ENCODE data around the gene SEMA3B. TPM values are rescaled to one million over a fixed set of nuclear protein-coding genes. Genes with fewer than 3 reads are reported as not detected.

SEMA3B gene
- 8.2 and 15.6 TPM in 2 replicates for total RNA-seq

DNA sequence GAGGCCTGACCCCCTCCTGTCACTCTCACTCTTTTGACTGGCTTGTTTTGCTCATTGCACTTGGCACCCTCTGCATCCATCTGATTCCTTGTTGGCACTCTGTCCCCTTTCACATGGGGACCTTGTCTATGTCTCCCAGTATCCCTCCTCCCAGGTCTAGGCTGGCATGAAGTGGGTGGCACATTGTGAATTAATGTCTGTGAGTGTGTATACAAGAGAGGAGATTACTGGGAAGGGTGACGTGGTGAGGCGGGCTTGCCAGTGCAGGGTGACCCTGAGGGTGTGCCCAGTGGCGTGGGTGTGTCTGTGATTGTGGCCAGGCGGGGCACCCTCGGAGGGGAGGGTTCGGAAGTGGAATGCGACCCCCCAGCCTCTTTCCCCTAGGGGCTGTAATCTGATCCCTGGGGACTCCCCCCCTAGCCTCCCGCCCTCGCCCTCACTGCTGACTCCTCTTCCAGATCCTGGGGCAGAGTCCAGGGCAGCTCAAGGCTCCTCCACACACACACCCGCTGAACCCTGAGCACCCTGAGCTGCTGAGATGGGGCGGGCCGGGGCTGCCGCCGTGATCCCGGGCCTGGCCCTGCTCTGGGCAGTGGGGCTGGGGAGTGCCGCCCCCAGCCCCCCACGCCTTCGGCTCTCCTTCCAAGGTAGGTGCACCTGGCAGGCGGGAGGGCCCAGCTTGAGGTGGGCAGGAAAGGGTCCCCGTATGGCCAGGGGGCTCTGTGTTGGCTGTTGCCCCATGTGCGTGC is at the start of gene SEMA3B:
SEMA3B (plus strand) TSS at position 445 of the 749 bp plus-strand sequence; CDS start at position 539, 94 bp downstream.

DNA sequence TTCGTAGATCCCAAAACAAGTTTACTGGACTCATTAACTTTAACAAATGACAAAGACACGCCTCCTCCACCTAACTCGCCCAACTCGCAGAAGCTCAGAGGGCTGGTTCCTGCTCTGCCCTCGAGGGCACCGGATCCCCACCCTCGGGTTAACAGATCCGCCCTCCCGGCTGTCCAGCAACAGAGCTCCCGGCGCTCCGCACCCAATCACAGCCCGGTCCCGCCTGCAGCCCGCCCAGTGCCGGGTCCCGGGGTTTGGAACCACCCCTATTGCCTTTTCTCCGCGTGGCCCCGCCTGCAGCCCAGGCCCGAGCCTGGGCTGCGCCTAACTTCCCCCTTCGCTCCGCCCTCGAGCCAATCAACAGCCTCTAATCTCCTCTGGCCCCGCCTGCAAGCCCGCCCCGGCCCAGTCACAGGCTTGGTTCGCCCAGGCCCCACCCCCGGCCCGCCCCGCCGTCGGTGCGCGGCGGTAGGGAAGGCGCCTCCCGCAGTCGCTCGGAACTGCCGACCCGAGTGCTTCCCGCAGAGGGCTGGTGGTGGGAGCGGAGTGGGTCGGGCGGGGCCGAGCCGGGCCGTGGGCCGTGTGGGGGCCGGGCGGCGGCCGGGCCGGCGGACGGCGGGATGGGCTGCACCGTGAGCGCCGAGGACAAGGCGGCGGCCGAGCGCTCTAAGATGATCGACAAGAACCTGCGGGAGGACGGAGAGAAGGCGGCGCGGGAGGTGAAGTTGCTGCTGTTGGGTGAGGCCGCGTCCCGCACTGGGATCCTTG is 33.0 kb upstream of the SEMA3B start, which contains the start of gene GNAI2:
GNAI2 (plus strand) TSS at position 489 of the 768 bp plus-strand sequence; CDS start at position 621, 132 bp downstream.

DNA sequence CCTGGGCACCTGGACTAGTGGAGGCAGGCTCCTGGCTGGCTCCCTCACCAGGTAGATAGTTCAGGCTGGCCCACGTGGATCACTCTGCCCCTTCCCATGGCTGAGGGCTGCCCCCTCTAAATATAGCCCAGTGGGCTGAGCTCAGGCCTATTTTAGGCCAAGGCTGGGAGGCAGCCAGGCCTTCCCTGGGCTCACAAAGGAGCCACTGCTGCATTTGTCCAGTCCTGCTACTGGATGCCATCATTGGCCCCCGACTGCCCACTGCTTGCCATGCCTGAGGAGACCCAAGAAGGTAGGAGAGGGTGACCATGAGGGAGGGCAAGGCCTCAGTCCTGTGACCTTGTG is 9.9 kb downstream of the SEMA3B start, which contains the start of gene LSMEM2:
LSMEM2 (plus strand) TSS at position 208 of the 345 bp plus-strand sequence; CDS start at position 235, 27 bp downstream.

GRCh38 chr3:50292159-50293078 is 23.5 kb downstream of the SEMA3B start, which contains the start of gene IFRD2:
IFRD2 (minus strand) TSS chr3:50292429; CDS start chr3:50292274, 155 bp downstream.

DNA sequence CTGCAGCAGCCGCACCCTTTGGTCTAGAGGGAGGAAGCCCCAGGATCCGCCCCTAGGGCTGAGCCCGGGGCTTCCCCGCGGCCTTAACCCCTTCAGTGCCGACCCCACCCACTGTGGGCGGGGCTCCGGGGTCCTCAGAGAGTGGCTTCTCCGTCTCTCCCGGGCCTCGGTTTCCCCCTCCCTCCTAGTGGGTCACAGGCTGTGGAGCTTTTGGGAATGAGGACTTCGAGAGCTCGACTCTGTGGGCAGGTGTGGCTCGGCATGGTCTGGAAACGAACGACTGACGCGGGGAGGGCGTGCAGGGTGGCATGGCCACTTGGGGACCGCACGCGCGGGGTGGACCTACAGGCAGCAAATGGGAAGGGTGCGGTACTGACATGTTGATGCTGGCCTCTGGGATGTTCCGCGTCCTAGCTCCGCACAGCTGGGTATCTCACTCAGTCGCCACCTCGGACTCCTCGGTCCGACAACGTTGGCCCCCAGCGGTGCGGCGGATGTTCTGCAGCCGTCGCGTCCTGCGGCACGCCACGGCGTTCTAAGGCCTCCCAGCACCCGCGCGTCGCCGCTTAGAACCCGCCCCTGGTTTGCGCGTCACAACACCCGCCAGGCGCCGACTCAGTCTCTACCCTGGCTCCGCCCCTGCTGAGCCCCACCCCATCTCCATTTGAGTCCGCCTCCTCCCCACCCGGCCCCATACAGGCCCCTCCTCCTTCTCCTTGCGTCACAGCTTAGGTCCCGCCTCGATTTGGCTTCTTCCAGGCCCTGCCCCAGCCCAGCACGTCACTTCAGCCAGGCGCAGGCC is 30.1 kb downstream of the SEMA3B start, which contains the start of the genes HYAL3 and NAA80:
HYAL3 (minus strand) TSS at position 570 of the 802 bp plus-strand sequence. CDS start 3,803 bp downstream, outside the sequence.
NAA80 (minus strand) TSS at position 570 of the 802 bp plus-strand sequence. CDS start 1,942 bp downstream, outside the sequence.

GRCh38 chr3:50303013-50303815 is 34.3 kb downstream of the SEMA3B start, which contains the start of gene HYAL1:
HYAL1 (minus strand) TSS chr3:50303574; CDS start chr3:50302956, 618 bp downstream.

DNA sequence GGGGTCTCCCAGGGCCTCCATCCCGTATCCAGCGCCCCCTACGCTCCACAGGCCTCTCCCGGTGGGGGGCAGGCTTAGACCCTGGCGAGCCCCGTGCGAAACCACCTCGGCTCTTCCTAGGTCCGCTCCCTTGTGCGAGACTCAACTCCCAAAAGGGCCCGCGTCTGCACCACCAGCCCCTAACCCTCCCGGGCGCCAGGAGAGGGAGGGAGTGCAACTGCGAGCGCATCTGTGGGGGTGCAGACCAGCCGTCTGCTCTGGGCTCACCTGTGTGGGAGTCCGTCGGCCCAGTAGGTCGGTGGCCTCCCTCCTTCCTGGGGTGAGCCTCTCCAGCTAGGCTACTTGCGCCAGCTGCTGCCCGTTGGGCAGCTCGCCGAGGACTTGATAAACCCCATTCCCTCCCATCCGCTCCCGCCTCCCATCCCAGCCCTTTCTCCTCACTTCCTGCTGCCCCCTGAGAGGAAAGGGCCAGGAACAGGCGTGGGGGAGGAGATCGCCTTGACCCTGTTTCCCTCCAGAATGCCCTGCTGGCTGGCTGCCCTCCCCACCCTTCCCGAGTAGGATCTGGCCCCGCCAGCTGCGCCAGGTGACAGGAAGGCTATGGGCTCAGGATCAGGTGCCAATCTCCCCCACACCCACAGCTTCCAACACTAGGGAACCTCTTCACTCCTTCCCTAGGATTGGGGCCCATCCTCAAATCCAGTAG is 53.6 kb downstream of the SEMA3B start, which contains the start of gene HYAL2:
HYAL2 (minus strand) TSS at position 360 of the 706 bp plus-strand sequence. CDS start 2,256 bp downstream, outside the sequence.

Other genes starting within 250 kb of the SEMA3B start
- gene RBM5, start 180.2 kb upstream of the SEMA3B start, total RNA-seq = 66.9 and 72.5 TPM in 2 replicates
- 65.3 and 87.8 TPM in 2 replicates for gene SEMA3F, start 113.8 kb upstream of the SEMA3B start, total RNA-seq
- 0.43 TPM in 1 of 2 replicates, not detected in the other for gene GNAT1, start 77.5 kb upstream of the SEMA3B start, total RNA-seq
- gene SLC38A3, start 63.9 kb upstream of the SEMA3B start, total RNA-seq = not detected in 2 replicates
- 85.3 and 148 TPM in 2 replicates for gene GNAI2, start 32.9 kb upstream of the SEMA3B start, total RNA-seq
- not detected in 2 replicates for gene LSMEM2, start 9.9 kb downstream of the SEMA3B start, total RNA-seq
- gene IFRD2, start 23.3 kb downstream of the SEMA3B start, total RNA-seq = 150 and 196 TPM in 2 replicates
- 7.5 and 14.7 TPM in 2 replicates for gene HYAL3, start 30.3 kb downstream of the SEMA3B start, total RNA-seq
- gene NAA80, start 30.3 kb downstream of the SEMA3B start, total RNA-seq = 3.1 and 3.4 TPM in 2 replicates
- 4.8 and 6.6 TPM in 2 replicates for gene HYAL1, start 34.4 kb downstream of the SEMA3B start, total RNA-seq
- 74.0 and 95.7 TPM in 2 replicates for gene HYAL2, start 53.6 kb downstream of the SEMA3B start, total RNA-seq
- gene TUSC2, start 59.1 kb downstream of the SEMA3B start, total RNA-seq = 14.9 and 16.9 TPM in 2 replicates
- 17.4 and 23.2 TPM in 2 replicates for gene RASSF1, start 71.7 kb downstream of the SEMA3B start, total RNA-seq
- gene ZMYND10, start 76.6 kb downstream of the SEMA3B start, total RNA-seq = 0.24 and 1.9 TPM in 2 replicates
- 15.6 and 18.3 TPM in 2 replicates for gene NPRL2, start 81.6 kb downstream of the SEMA3B start, total RNA-seq
- 17.1 and 28.4 TPM in 2 replicates for gene CYB561D2, start 81.7 kb downstream of the SEMA3B start, total RNA-seq
- gene TMEM115, start 90.4 kb downstream of the SEMA3B start, total RNA-seq = 31.1 and 45.1 TPM in 2 replicates
- gene CACNA2D2, start 234.5 kb downstream of the SEMA3B start, total RNA-seq = not detected in 2 replicates